ENCODE measurements around the gene CPLX3.

The CPLX3 gene

GRCh38 chr15:74844319-74845207 is 18.1 kb downstream of the CPLX3 start:
- no peak for DNase-seq (ENCODE audit: low read depth)

- no peak for DNase-seq (ENCODE audit: low read depth)
These were observed 18.8 kb downstream of the CPLX3 start for GRCh38 chr15:74845208-74845568.

- DNase-seq (ENCODE audit: low read depth), result no peak
These were observed 19.2 kb downstream of the CPLX3 start for GRCh38 chr15:74845581-74845980.

- no peak for DNase-seq (ENCODE audit: low read depth)
These were observed 21.0 kb downstream of the CPLX3 start for GRCh38 chr15:74847432-74847831.

GRCh38 chr15:74850393-74850792 is 24.0 kb downstream of the CPLX3 start:
- DNase-seq (ENCODE audit: low read depth), result no peak

- DNase-seq (ENCODE audit: low read depth), result no peak
These were observed 25.5 kb downstream of the CPLX3 start for GRCh38 chr15:74851960-74852359.

- no peak for DNase-seq (ENCODE audit: low read depth)
These were observed 28.1 kb downstream of the CPLX3 start for GRCh38 chr15:74854453-74855022.

GRCh38 chr15:74855857-74856256 is 29.4 kb downstream of the CPLX3 start:
- DNase-seq (ENCODE audit: low read depth), result no peak

- no peak for DNase-seq (ENCODE audit: low read depth)
These were observed 30.1 kb downstream of the CPLX3 start for GRCh38 chr15:74856537-74856936.

GRCh38 chr15:74857082-74857655 is 30.7 kb downstream of the CPLX3 start:
- DNase-seq (ENCODE audit: low read depth), result no peak

GRCh38 chr15:74857671-74858368 is 31.4 kb downstream of the CPLX3 start:
- no peak for DNase-seq (ENCODE audit: low read depth)

- no peak for DNase-seq (ENCODE audit: low read depth)
These were observed 31.9 kb downstream of the CPLX3 start for GRCh38 chr15:74858369-74858740.

- no peak for DNase-seq (ENCODE audit: low read depth)
These were observed 37.0 kb downstream of the CPLX3 start for GRCh38 chr15:74863239-74864056.

- no peak for DNase-seq (ENCODE audit: low read depth)
These were observed 37.9 kb downstream of the CPLX3 start for GRCh38 chr15:74864296-74864695.

- no peak for DNase-seq (ENCODE audit: low read depth)
These were observed 38.9 kb downstream of the CPLX3 start for GRCh38 chr15:74865316-74865715.

GRCh38 chr15:74866090-74866489 is 39.7 kb downstream of the CPLX3 start:
- no peak for DNase-seq (ENCODE audit: low read depth)

- no peak for DNase-seq (ENCODE audit: low read depth)
These were observed 41.1 kb downstream of the CPLX3 start for GRCh38 chr15:74867466-74868038.

- no peak for DNase-seq (ENCODE audit: low read depth)
These were observed 41.6 kb downstream of the CPLX3 start for GRCh38 chr15:74868059-74868458.

- DNase-seq (ENCODE audit: low read depth), result no peak
These were observed 42.9 kb downstream of the CPLX3 start for GRCh38 chr15:74869372-74869725.

- DNase-seq (ENCODE audit: low read depth), result no peak
These were observed 43.4 kb downstream of the CPLX3 start for GRCh38 chr15:74869726-74870407.

Measured in stimulated activated CD8-positive, alpha-beta memory T cell treated with anti-CD3 and anti-CD28 coated beads, Interleukin-15, amount 100 ng/mL, for 24 hours (primary cell).